B cell (primary cell): ENCODE results near the gene TTLL5. TPM values are rescaled to one million over a fixed set of nuclear protein-coding genes. Genes with fewer than 3 reads are reported as not detected.

Experiments
- ATAC-seq: fragments of 200-7000 bp; cut with Tn5 transposase; one replicate; pipeline ENCODE4 v1.10.0; 2021; ENCODE audit warnings: low read depth, mild to moderate bottlenecking, moderate number of reproducible peaks, moderate library complexity
- CTCF ChIA-PET: fragments of 350-600 bp; sonication (Branson Sonifier 250); formaldehyde crosslinking; loops from one replicate; lab custom pipeline; 2021; ENCODE audit warnings: antibody characterized with exemption, inconsistent platforms; lab: Charles Lee
- POLR2A ChIA-PET: fragments of 350-600 bp; sonication (Branson Sonifier 250); formaldehyde crosslinking; loops from one replicate; lab custom pipeline; 2021; ENCODE audit warnings: antibody characterized with exemption; lab: Charles Lee
- DNase-seq: peaks from one replicate; pipeline ENCODE4 v3.0.0; 2013
- H2AFZ ChIP-seq: 2 replicates; pipeline ENCODE4 v1.6.1; 2012; ENCODE audit warnings: mild to moderate bottlenecking, low read depth, low read length; ENCODE audit not compliant: insufficient read depth, poor library complexity, severe bottlenecking
- H3K27ac ChIP-seq, 2 donors: 1 replicate in 1 of 2; 2 replicates in 1 of 2; pipeline ENCODE4 v1.5.1; 2012 to 2013; ENCODE audit warnings: low read length in 2 of 2, mild to moderate bottlenecking in 2 of 2, moderate library complexity in 1 of 2
- H3K27me3 ChIP-seq, 4 experiments: fragments of 200-600 bp in 1 of 4; sonication (generic) in 1 of 4; replicated peaks in 1 of 4; 1 replicate in 2 of 4; 2 replicates in 2 of 4; pipeline versions ENCODE4 v1.6.1 to v1.7.0; 2013 to 2016; ENCODE audit warnings: low read length in 3 of 4, mild to moderate bottlenecking in 2 of 4, mixed read lengths in 1 of 4, moderate library complexity in 1 of 4; ENCODE audit not compliant: insufficient read depth in 4 of 4, control insufficient read depth in 3 of 4; ENCODE audit errors: control extremely low read depth in 1 of 4
- H3K36me3 ChIP-seq, 2 experiments: replicated peaks in 1 of 2; 1 replicate in 1 of 2; 2 replicates in 1 of 2; pipeline versions ENCODE4 v1.6.1 to v1.7.1; 2013; ENCODE audit warnings: low read length in 1 of 2; ENCODE audit not compliant: insufficient read depth in 2 of 2, control insufficient read depth in 1 of 2; ENCODE audit errors: control extremely low read depth in 1 of 2, extremely low read depth in 1 of 2
- H3K4me1 ChIP-seq, 2 donors: fragments of 200-600 bp in 1 of 2; sonication (generic) in 1 of 2; 1 replicate in 1 of 2; 2 replicates in 1 of 2; pipeline versions ENCODE4 v1.5.1 to v1.6.1; 2013 to 2017; ENCODE audit warnings: low read length in 2 of 2; ENCODE audit not compliant: control insufficient read depth in 2 of 2, insufficient read depth in 2 of 2
- H3K4me2 ChIP-seq: replicated peaks from 2 replicates; pipeline ENCODE3; 2012; ENCODE audit warnings: mild to moderate bottlenecking, low read depth, low read length; ENCODE audit not compliant: poor library complexity, severe bottlenecking
- H3K4me3 ChIP-seq, 5 experiments: fragments of 200-600 bp in 1 of 5; sonication (generic) in 1 of 5; 1 replicate in 3 of 5; 2 replicates in 2 of 5; pipeline versions ENCODE4 v1.5.1 to v1.7.0; 2011 to 2016; ENCODE audit warnings: low read length in 4 of 5, mild to moderate bottlenecking in 4 of 5, low read depth in 2 of 5, control low read depth in 1 of 5, moderate library complexity in 1 of 5; ENCODE audit not compliant: insufficient read depth in 1 of 5; ENCODE audit errors: control extremely low read depth in 1 of 5, extremely low read depth in 1 of 5
- H3K79me2 ChIP-seq: fragments of 200-600 bp; sonication (generic); one replicate; pipeline ENCODE4 v1.6.0; 2016; ENCODE audit warnings: low read length; ENCODE audit not compliant: control insufficient read depth, insufficient read depth
- H3K9ac ChIP-seq: fragments of 200-600 bp; sonication (generic); 2 replicates; pipeline ENCODE4 v1.6.1; 2017; ENCODE audit warnings: mild to moderate bottlenecking, low read length, moderate library complexity
- H3K9me3 ChIP-seq, 3 donors: one replicate each; pipeline versions ENCODE4 v1.6.1 to v1.7.1; 2013; ENCODE audit warnings: low read length in 2 of 3; ENCODE audit not compliant: control insufficient read depth in 2 of 3, insufficient read depth in 1 of 3; ENCODE audit errors: control extremely low read depth in 1 of 3
- H4K20me1 ChIP-seq: 2 replicates; pipeline ENCODE4 v1.6.0; 2012; ENCODE audit warnings: mild to moderate bottlenecking, low read length; ENCODE audit not compliant: insufficient read depth, control insufficient read depth, poor library complexity, severe bottlenecking
- H3K27ac Mint-ChIP-seq: one replicate; pipeline ENCODE4 v1.8.0; 2021; ENCODE audit warnings: mixed read lengths
- H3K27me3 Mint-ChIP-seq: one replicate; pipeline ENCODE4 v1.8.0; 2021; ENCODE audit warnings: mixed read lengths
- H3K4me1 Mint-ChIP-seq: one replicate; pipeline ENCODE4 v1.8.0; 2021; ENCODE audit warnings: mixed read lengths
- H3K4me3 Mint-ChIP-seq: one replicate; pipeline ENCODE4 v1.8.0; 2021; ENCODE audit warnings: mixed read lengths
- H3K9me3 Mint-ChIP-seq: one replicate; pipeline ENCODE4 v1.8.0; 2022; ENCODE audit warnings: mixed read lengths; ENCODE audit not compliant: insufficient read depth
- CTCF ChIP-seq: fragments of 200-600 bp; IDR thresholded peaks from one replicate; pipeline ENCODE4 v1.8.0; 2022; ENCODE audit warnings: antibody characterized with exemption, mild to moderate bottlenecking
- EZH2 ChIP-seq: IDR thresholded peaks from 2 replicates; pipeline ENCODE4 v1.6.1; 2012; ENCODE audit warnings: borderline replicate concordance, low read depth, mild to moderate bottlenecking, moderate library complexity, low read length; ENCODE audit not compliant: insufficient read depth, poor library complexity, severe bottlenecking
- WGBS: methylation state at CpG from one replicate; pipeline ENCODE4 v1.1.5; 2013; ENCODE audit warnings: missing lambda C conversion rate; ENCODE audit not compliant: insufficient coverage; 5-methylcytosine and 5-hydroxymethylcytosine counted together
- intact Hi-C: fragments of 100-400 bp; cut with micrococcal nuclease; formaldehyde crosslinking; loops from one replicate; pipeline ENCODE4 v1.10.0; 2022
- polyA plus RNA-seq: library from polyadenylated mRNA; depleted of rRNA; stranded (reverse); fragments of >200 nt; gene quantifications from 2 replicates; pipeline ENCODE4 v1.2.3, GENCODE V29; 2012
- total RNA-seq, 2 donors: library from RNA; stranded (reverse); fragments of 120-200 nt in 1 of 2; gene quantifications; 1 replicate in 1 of 2; 2 replicates in 1 of 2; pipeline versions ENCODE4 v1.2.3 to v1.2.4, GENCODE V29; 2013 to 2022

TTLL5 gene
- total and polyA plus RNA-seq, 2 donors (not counting 1 experiment from before 2014, with no cell fraction given) = 10.9 to 50.9 TPM

DNA sequence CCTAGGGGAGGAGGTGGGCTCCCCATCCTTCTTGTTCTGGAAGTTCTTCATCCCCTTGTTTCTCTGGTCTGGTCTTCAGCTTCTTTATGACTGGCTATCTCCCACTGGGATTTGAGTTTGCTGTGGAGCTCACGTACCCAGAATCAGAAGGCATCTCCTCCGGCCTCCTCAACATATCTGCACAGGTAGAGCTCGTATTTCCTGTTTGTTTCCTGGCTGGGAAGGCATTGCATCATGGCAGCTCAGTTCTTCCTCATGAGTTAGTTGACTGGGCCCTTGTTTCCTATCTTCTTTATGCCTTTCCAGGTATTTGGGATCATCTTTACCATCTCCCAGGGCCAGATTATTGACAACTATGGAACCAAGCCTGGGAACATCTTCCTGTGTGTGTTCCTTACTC lies 20.2 kb upstream of the TTLL5 start:
- no peak overlapping the region for H3K4me3 Mint-ChIP-seq
- no peak overlapping the region for H3K4me3 ChIP-seq
- ATAC-seq = no peak
- H3K27me3 Mint-ChIP-seq = no peaks in the 10 kb centered on the region
- H3K27ac ChIP-seq = no peak overlapping the region
- H3K4me1 Mint-ChIP-seq = no peaks in the 10 kb centered on the region
- H2AFZ ChIP-seq = no peak overlapping the region
- H3K27ac Mint-ChIP-seq = no peak overlapping the region
- no peaks in the 10 kb centered on the region for H4K20me1 ChIP-seq
- no peaks in the 10 kb centered on the region for H3K27me3 ChIP-seq
- ChIA-PET CTCF (interaction anchor here (0.7 to 2.0 kb wide), 2 partner anchors 13 to 25 kb away, joined by 3 to 7 read pairs; no protein-coding TSS in a partner anchor), POLR2A (interaction anchor here (0.6 kb wide), 1 partner anchor 105 kb away, joined by 4 read pairs; no protein-coding TSS in a partner anchor)
- H3K4me2 ChIP-seq = no peak overlapping the region
- no peaks in the 10 kb centered on the region for H3K9me3 ChIP-seq
- intact Hi-C loops = no loop called here
- no peaks in the 10 kb centered on the region for H3K9me3 Mint-ChIP-seq
- 93% methylated on average over 3 of the region's 3 CpGs for WGBS
- H3K9ac ChIP-seq = no peak overlapping the region
- H3K36me3 ChIP-seq = peaks cover 0 to 4% of the 10 kb centered on the region in 2 experiments
- no peak for DNase-seq
- no peak for TF ChIP-seq CTCF
- TF ChIP-seq EZH2 = no peak
- no peaks in the 10 kb centered on the region for H3K79me2 ChIP-seq
- no peaks in the 10 kb centered on the region for H3K4me1 ChIP-seq

GRCh38 chr14:75643985-75644384 lies 17.1 kb upstream of the TTLL5 start:
- ChIA-PET POLR2A (no interaction called here), CTCF (interaction anchor here (1.3 kb wide), 1 partner anchor 10 kb away, joined by 4 read pairs; no protein-coding TSS in a partner anchor)
- WGBS = no CpG with 5 or more reads among the region's 4 CpGs
- DNase-seq = no peak
- Histone ChIP-seq H3K4me1 (no peaks in the 10 kb centered on the region), H3K4me2 (no peak overlapping the region), H3K4me3 (no peak overlapping the region), H3K27me3 (no peaks in the 10 kb centered on the region), H3K27ac (no peak overlapping the region), H4K20me1 (no peaks in the 10 kb centered on the region), H3K9ac (no peak overlapping the region), H3K9me3 (no peaks in the 10 kb centered on the region), H2AFZ (no peak overlapping the region), H3K36me3 (peaks cover 0 to 10% of the 10 kb centered on the region in 2 experiments), H3K79me2 (no peaks in the 10 kb centered on the region)
- ATAC-seq = no peak
- H3K27me3 Mint-ChIP-seq = no peaks in the 10 kb centered on the region
- no peak overlapping the region for H3K4me3 Mint-ChIP-seq
- H3K4me1 Mint-ChIP-seq = no peaks in the 10 kb centered on the region
- H3K27ac Mint-ChIP-seq = no peak overlapping the region
- H3K9me3 Mint-ChIP-seq = no peaks in the 10 kb centered on the region
- TF ChIP-seq CTCF (no peak), EZH2 (no peak)
- intact Hi-C loops = no loop called here
